Ecto neural progenitor cell (in vitro differentiated cells): ENCODE data around the gene CPNE2.
A peak's percentile ranks its signal among the peaks of the same experiment; 100 is the strongest.
"Not testable (repeated sequence)": the region's sequence is repeated elsewhere in the genome, so short reads cannot be mapped to it uniquely, and the experiment has no call there.

Source experiments
- DNase-seq: peaks from one replicate; pipeline ENCODE4 v3.0.0-alpha.2; 2018; ENCODE audit warnings: low spot score

CPNE2 gene

DNA sequence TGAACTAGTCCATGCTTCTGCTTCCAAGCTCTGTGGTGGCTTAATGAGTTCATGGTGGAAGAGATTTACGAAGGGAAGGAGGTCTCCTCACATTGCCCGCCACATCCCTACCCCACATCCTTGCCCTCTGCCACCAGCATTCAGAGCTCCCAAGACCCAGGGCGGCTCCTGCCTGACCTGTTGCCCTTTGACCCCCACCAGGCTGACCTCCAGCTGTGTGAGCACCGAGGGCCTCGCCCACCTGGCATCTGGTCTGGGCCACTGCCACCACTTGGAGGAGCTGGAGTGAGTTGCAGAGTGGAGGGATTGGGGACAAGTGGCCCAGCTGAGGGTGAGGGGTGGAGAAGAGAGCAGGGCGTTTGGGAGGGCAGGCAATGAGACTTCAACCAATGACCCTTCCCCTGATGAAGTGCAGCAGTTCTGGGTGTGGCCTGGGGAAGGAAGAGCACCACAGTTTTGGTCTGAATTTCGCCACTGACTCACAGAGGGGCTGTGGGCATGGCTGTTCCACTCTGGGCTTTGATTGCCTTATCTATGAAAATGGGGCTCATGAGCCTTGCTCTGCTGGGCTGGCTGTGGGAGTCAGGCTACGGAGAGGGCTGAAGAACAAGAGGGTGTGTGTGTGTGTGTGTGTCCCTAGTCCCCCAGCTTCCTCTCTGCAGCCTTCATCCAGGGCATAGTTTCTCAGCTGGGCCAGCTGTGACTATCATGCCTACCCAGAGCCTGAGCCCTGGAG is 22.6 kb upstream of the CPNE2 start:
- DNase-seq: no peak

DNA sequence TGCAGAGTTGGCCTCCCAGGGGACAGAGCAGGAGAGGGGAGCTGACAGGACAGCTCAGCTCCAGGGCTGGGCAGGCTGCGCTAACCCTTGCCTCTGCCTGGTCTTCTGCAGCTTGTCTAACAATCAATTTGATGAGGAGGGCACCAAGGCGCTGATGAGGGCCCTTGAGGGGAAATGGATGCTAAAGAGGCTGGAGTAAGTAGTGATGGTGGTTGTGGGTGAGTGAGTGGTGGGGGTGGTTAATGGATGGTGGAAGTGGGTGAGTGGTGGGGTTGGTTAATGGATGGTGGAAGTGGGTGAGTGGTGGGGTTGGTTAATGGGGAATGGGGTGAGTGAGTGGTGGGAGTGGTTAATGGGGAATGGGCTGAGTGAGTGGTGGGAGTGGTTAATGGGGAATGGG is 22.0 kb upstream of the CPNE2 start:
- no peak for DNase-seq

GRCh38 chr16:57071081-57071732 is 21.2 kb upstream of the CPNE2 start:
- DNase-seq: not testable (repeated sequence)

DNA sequence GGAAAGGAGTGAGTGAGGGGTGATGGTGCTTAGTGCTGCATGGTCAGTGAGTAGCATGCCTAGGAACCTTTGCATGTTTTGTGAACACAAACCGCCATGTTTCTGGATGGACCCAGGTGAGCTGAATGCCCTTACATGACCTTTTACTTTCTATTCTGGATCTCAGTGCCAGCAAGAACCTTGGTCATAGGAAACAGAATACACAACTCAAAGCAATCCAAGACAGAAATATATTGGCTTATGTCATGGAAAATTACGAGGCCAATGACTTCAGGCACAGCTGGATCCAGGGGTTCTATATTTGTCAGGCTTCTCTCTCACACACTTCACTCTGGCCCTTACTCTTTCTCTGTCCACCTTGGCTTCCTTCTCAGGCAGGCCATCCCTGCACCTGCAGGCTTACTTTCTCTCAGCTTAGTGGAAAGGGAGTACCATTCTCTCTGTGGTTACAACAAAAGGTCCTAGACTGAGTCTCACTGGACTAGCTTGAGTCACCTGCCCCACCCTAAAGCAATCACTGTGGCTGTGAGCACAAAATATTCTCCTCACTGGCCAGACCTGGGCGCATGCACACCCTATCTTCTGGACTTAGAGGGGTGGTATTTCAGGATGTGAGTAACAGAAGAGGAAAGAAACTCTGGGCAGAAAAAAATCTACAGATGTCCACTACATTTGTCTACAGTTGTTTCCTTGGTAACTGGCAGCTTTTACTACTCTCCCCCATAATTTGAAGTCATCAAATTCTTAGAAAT is 20.4 kb upstream of the CPNE2 start:
- DNase-seq: no peak

GRCh38 chr16:57072616-57073275 is 19.6 kb upstream of the CPNE2 start:
- no peak for DNase-seq

- no peak for DNase-seq
These were observed 14.7 kb upstream of the CPNE2 start for GRCh38 chr16:57077714-57078113.

DNA sequence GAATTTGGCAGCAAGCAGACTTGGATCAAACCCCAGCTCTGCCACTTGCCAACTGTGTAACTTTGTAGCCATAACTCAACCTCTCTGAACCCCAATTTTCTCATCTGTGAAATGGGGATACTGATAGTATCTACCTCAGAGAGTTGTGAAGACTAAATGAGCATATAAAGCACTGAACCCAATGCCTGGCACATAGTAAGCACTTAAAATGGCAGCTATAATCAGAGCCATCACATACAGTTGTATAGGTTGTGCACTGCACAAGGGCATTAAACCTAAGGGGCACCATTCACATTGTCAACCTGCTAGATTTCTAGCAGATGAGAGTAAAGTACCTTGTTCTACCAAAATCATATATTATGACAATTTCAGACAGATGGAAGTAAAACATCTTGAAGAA is 10.6 kb upstream of the CPNE2 start:
- no peak for DNase-seq

GRCh38 chr16:57082664-57083063 is 9.7 kb upstream of the CPNE2 start:
- DNase-seq: no peak

DNA sequence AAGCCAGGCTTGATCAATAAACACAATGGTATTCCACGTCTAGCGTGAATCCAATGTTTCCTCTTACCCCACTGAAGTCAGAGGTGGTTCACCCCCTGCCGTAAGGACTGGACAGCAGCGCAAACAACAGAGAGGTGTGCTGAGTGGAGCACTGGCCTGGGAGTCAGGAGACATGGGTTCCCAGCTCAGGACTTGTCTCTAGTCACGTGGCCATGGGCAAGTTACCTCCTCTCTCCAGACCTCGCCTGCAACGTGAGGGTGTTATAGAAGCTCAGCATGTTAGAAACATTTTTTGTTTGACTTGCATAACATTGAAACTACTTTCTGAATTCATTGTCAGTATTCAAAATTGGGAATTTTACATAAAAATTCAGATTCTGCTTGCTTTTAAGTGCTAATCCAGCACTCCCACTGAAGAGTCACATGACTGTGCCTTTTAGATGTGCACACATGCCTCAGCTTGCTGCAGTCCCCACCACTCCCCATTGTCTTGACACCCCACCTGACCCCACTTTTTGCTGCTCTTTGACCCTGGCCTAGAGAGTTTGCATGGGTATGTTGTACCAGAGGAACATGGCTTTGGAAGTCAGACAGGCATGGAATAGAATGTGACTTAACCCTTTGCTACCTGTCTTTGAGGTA is 8.8 kb upstream of the CPNE2 start:
- no peak for DNase-seq

- peak; percentile 81 for DNase-seq
These were observed 8.1 kb upstream of the CPNE2 start for GRCh38 chr16:57084257-57084770.

- DNase-seq: no peak
These were observed 7.4 kb upstream of the CPNE2 start for GRCh38 chr16:57084996-57085395.

GRCh38 chr16:57087003-57087402 is 5.4 kb upstream of the CPNE2 start:
- no peak for DNase-seq

- DNase-seq: no peak
These were observed 3.0 kb upstream of the CPNE2 start for GRCh38 chr16:57089406-57089805.

DNA sequence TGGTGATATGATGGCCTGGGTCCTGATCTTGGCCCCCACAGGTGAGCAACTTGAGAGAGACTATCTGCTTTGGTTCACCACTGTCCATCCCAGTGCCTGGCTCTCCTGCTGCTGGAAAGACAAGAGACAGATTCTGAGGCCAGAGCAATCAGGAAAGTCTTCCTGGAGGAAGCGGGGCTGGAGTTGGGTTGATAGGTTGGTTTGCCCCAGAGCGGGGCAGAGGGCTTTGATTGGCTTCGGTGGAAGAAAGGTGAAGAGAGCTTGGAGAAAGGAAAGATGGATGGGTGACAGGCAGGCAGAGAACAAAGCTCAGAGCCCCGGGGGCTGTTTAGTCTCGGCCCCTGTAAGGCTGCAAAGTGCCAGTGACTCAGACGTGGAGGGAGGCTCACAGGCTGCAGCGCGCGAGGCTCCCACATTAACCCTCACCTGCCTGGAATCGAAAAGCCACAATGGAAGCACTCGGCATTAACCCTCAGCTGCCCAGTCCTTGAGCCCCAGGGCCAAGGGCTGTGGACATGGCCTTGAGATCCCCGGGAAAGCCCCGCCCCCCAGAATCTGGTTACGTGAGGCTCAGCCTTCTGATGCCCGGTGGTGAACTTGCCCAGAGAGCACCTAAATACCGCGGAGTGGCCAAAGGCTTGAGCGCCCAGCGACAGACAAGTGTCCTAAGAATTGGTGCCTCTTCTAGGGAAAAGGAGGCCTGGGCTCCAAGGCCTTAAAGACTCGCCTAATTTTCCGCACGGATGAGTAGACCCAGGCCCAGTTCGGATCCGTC is 996 bp upstream of the CPNE2 start:
- DNase-seq: peak; percentile 58

DNA sequence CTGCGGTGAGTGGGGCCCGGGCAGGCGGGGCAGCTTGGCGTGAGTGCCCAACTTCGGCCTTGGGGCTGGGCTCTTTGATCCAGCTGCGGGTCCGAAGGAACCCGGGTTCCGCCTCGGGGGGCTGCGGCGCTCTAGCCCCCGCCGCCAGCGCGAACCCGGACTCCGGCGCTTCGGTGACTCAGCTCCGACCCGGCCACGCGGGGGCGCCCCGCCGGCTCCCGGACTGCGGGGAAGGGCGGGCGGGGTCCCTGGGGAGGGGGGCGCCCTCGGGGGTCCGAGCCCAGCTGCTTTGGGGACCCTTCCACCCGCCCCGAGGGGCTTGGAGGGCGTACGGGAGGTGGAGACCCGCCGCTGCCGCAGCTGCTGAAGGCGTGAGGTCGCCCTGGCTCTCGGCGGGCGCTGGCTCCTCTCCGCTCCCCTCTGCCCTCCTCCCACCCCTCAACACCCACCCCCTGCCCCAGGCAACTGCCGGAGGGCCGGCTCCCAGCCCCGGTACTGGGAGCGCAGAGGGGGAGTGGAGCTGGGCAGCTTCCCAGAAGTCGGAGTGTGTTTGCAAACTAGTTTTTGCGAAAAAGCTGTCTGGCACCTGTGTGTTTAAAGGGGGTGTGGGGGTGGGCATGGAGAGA is 516 bp downstream of the CPNE2 start:
- DNase-seq: no peak

DNA sequence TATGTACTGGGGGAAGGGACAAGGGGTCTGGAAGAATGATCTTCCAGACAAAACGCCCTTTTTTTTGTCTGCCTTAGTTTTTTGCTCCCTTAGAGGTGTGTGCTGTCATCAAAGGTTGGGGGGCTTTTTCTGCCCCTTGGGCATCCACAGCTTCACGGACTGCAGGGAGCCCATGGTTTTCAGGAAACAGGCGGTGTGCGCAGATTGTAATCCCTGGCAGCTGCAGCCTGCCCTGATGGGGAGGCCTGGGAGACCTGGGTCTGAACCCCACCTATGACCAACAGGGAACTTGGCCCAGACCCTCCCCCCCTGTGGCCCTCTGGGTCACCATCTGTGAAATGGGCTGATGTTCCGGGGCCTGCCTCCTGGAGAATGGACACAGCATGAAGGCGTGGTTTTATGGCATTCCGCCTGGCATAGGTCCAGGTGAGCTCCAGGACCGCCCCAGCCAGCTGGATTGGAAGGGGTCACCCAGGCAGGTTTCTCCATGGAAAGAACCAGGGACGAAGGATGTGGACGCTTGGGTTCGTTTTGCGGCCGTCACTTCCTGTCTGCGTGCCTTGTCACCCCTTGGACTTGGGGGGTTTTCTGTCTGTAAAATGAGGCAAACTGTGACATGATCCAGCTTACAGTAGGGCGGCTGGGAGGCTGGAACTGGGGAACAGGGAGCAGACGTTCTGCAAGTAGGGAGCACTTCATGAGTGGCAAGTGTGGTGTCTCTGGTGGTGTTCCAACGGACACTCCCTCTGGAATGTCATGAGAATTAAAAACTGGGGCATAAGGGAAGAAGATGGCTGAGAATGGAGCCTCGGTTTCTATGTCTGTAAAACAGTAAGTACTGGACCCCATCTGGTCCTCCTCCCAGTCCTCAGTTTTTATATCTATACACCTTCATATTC is 1.5 kb downstream of the CPNE2 start:
- no peak for DNase-seq

- no peak for DNase-seq
These were observed 2.5 kb downstream of the CPNE2 start for GRCh38 chr16:57094911-57095310.

GRCh38 chr16:57096192-57096591 is 3.8 kb downstream of the CPNE2 start:
- no peak for DNase-seq

DNA sequence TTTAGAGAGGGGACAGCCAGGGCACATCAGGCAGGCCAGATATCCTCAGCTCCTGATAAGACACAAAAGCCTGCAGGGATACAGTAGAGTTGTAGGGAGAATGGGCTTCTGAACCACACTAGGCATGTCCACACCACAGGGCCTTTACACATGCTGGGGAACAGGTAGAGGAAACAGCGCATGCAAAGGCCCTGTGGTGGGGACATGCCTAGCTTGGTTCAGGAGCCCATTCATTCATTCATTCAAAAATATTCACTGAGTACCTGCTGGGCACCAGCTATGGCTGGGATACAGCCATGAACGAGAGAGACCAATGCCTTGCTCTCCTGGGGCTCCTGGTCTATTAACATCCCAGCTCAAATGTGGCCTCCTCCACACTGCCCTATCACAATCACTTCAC is 4.4 kb downstream of the CPNE2 start:
- no peak for DNase-seq
